A549 (cell line): ENCODE data around the gene SLC24A3.

Experiments used
- CHD4 ChIP-seq: fragments of 200-600 bp; sonication (generic); IDR thresholded peaks from 2 replicates; pipeline ENCODE4 v1.6.1; 2016; ENCODE audit warnings: antibody characterized with exemption, mild to moderate bottlenecking, borderline replicate concordance
- MAZ ChIP-seq: fragments of 150-350 bp; IDR thresholded peaks from 2 replicates; pipeline ENCODE4 v1.6.1; 2014; ENCODE audit warnings: antibody characterized with exemption, low read depth, low read length, borderline replicate concordance
- POLR2A ChIP-seq: IDR thresholded peaks from 2 replicates; pipeline ENCODE4 v1.6.1; 2012; ENCODE audit warnings: mild to moderate bottlenecking, low read length
- TF ChIP-seq, protein P1 (sequence below): fragments of 450-650 bp; IDR thresholded peaks from 2 replicates; pipeline ENCODE4 v1.6.1; 2014; ENCODE audit warnings: antibody characterized with exemption
- TF ChIP-seq, protein P2 (sequence below): fragments of >200 bp; sonication (Bioruptor Twin); formaldehyde crosslinking; IDR thresholded peaks from 3 replicates; pipeline ENCODE4 v1.5.1; 2016

DNA sequence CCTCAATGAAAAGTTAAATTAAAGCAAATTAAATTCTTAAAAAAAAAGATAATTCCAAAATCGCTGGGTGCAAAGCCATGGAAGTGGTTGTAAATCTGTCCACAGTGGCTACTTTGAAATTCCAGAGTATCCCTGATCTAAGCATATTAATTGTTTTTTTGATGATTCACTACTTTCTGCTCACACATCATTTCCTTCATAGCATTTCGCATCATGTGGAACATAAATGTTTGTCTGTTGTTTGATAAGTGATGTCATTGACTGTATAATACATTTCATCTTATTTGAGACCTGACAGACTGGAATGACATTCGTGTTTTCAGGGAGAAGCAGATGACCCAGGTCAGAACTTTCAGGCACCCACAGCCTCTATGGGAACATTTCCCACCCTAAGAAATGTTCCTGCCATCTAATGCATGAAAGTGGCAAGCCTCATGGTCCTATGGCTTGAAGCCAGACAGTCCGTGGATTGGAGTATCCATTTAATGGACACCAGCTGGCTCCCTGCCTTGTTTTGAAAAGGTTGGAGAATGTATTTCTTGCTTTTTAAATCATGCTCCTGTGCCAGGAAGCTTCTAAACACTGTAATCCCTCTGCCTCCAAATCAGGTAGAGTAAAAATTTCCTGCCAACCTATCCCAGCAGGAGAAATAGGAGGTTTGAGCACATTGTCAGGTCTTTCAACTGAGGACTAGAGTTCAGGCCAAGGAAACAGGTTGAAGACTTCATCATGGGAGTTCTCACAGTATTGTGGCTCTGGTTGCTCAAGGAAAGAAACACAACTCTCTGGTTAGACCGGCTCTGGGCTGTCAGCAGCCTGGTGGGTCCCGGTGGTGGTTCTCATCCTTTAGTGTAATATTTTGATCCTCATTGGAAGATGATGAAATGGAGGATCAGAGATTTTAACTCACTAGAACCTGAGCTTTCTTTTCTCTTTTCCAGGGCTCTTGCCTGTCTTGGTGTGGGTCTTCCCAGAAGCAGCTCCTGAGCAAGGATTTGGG lies 157.9 kb downstream of the SLC24A3 start:
- TF ChIP-seq, protein P1, sequence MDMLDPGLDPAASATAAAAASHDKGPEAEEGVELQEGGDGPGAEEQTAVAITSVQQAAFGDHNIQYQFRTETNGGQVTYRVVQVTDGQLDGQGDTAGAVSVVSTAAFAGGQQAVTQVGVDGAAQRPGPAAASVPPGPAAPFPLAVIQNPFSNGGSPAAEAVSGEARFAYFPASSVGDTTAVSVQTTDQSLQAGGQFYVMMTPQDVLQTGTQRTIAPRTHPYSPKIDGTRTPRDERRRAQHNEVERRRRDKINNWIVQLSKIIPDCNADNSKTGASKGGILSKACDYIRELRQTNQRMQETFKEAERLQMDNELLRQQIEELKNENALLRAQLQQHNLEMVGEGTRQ = no peak
- TF ChIP-seq, protein P2, sequence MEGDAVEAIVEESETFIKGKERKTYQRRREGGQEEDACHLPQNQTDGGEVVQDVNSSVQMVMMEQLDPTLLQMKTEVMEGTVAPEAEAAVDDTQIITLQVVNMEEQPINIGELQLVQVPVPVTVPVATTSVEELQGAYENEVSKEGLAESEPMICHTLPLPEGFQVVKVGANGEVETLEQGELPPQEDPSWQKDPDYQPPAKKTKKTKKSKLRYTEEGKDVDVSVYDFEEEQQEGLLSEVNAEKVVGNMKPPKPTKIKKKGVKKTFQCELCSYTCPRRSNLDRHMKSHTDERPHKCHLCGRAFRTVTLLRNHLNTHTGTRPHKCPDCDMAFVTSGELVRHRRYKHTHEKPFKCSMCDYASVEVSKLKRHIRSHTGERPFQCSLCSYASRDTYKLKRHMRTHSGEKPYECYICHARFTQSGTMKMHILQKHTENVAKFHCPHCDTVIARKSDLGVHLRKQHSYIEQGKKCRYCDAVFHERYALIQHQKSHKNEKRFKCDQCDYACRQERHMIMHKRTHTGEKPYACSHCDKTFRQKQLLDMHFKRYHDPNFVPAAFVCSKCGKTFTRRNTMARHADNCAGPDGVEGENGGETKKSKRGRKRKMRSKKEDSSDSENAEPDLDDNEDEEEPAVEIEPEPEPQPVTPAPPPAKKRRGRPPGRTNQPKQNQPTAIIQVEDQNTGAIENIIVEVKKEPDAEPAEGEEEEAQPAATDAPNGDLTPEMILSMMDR = no peak
- TF ChIP-seq POLR2A = no peak
- no peak for TF ChIP-seq MAZ
- no peak for TF ChIP-seq CHD4
